ENCODE results near the gene KLLN. TPM values are rescaled to one million over a fixed set of nuclear protein-coding genes. Genes with fewer than 3 reads are reported as not detected.

Gene KLLN
- total and polyA plus RNA-seq, 2 donors (not counting 1 experiment from before 2014, with no cell fraction given): 0.45 to 2.2 TPM

DNA sequence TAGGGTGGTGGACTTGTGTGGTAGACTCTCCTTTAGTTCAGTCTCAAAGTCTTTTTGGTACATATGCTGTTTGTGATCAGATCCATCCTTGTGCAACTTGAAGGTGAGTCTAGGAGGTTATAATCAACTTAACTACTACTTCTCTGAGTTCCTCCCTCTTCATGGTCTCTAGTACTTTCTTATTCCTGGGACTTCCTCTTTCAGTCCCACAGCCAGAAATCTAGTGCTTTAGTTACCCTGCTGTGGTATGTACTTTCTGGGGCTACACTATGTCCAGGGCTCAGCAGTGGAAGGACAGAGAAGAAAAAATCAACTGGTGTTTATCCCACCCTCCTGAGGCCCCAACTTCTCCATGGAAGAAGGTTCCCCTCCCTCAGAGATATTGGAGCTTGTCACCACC, 25.9 kb downstream of the KLLN start:
- ChIA-PET POLR2A (no interaction called here), CTCF (interaction anchor here (1.2 kb wide), 1 partner anchor 14 kb away, joined by 3 read pairs; no protein-coding TSS in a partner anchor)
- no peak overlapping the region for H3K9ac ChIP-seq (ENCODE audit: low read length)
- H3K4me1 ChIP-seq (ENCODE audit: control insufficient read depth in 2 of 2, insufficient read depth in 2 of 2, low read length in 2 of 2): peaks cover 8% of the 10 kb centered on the region in 2 donors
- no peak overlapping the region for H3K4me3 ChIP-seq (ENCODE audit: control extremely low read depth in 1 of 5, extremely low read depth in 1 of 5, insufficient read depth in 1 of 5, low read depth in 2 of 5, low read length in 4 of 5)
- no peak for TF ChIP-seq EZH2 (IDR thresholded peaks at IDR 0.05; ENCODE audit: borderline replicate concordance, insufficient read depth, low read depth, low read length, poor library complexity, severe bottlenecking)
- TF ChIP-seq, protein P1, sequence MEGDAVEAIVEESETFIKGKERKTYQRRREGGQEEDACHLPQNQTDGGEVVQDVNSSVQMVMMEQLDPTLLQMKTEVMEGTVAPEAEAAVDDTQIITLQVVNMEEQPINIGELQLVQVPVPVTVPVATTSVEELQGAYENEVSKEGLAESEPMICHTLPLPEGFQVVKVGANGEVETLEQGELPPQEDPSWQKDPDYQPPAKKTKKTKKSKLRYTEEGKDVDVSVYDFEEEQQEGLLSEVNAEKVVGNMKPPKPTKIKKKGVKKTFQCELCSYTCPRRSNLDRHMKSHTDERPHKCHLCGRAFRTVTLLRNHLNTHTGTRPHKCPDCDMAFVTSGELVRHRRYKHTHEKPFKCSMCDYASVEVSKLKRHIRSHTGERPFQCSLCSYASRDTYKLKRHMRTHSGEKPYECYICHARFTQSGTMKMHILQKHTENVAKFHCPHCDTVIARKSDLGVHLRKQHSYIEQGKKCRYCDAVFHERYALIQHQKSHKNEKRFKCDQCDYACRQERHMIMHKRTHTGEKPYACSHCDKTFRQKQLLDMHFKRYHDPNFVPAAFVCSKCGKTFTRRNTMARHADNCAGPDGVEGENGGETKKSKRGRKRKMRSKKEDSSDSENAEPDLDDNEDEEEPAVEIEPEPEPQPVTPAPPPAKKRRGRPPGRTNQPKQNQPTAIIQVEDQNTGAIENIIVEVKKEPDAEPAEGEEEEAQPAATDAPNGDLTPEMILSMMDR (IDR thresholded peaks at IDR 0.05): no peak
- H3K9me3 Mint-ChIP-seq (ENCODE audit: insufficient read depth): no peaks in the 10 kb centered on the region
- no peaks in the 10 kb centered on the region for H3K79me2 ChIP-seq (ENCODE audit: control insufficient read depth, insufficient read depth, low read length)
- H2AFZ ChIP-seq (ENCODE audit: insufficient read depth, low read depth, low read length, poor library complexity, severe bottlenecking): no peak overlapping the region
- no peak overlapping the region for H3K4me3 Mint-ChIP-seq
- peak; percentile 39 for DNase-seq
- no peak overlapping the region for H3K27ac ChIP-seq (ENCODE audit: low read length in 2 of 2)
- intact Hi-C loops (cut with micrococcal nuclease): no loop called here
- H3K27ac Mint-ChIP-seq: no peak overlapping the region
- peak overlapping the region; percentile 25 for H3K4me2 ChIP-seq (replicated peaks; ENCODE audit: low read depth, low read length, poor library complexity, severe bottlenecking)
- H3K27me3 Mint-ChIP-seq: no peaks in the 10 kb centered on the region
- peak; percentile 43 for ATAC-seq (ENCODE audit: low read depth)
- H3K36me3 ChIP-seq (replicated peaks in 1 of 2; ENCODE audit: control extremely low read depth in 1 of 2, control insufficient read depth in 1 of 2, extremely low read depth in 1 of 2, insufficient read depth in 2 of 2, low read length in 1 of 2): no peaks in the 10 kb centered on the region
- no peaks in the 10 kb centered on the region for H3K9me3 ChIP-seq (ENCODE audit: control extremely low read depth in 1 of 3, control insufficient read depth in 2 of 3, insufficient read depth in 1 of 3, low read length in 2 of 3)
- H3K27me3 ChIP-seq (replicated peaks in 1 of 4; ENCODE audit: control extremely low read depth in 1 of 4, control insufficient read depth in 3 of 4, insufficient read depth in 4 of 4, low read length in 3 of 4): no peaks in the 10 kb centered on the region
- peaks cover 6% of the 10 kb centered on the region for H3K4me1 Mint-ChIP-seq
- H4K20me1 ChIP-seq (ENCODE audit: control insufficient read depth, insufficient read depth, low read length, poor library complexity, severe bottlenecking): no peaks in the 10 kb centered on the region

DNA sequence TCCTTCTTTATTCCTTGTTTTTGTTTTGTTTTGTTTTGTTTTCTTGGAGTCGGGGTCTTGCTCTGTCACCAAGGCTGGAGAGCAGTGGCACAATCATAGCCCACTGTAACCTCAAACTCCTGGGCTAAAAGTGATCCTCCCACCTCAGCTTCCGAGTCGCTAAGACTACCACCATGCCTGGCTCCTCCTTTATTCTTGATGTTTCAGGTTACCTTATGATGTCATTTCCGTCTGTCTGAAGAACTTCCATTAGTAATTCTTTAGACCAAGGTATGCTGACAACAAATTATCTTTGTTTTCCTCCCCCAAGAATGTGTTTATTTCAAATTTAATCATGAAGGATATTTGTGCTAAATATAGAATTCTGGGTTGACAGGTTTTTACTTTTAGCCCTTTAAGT, 27.2 kb downstream of the KLLN start:
- intact Hi-C loops (cut with micrococcal nuclease): no loop called here
- DNase-seq (no peak), ATAC-seq (ENCODE audit: low read depth) (no peak)
- Mint-ChIP-seq H3K27me3 (no peaks in the 10 kb centered on the region), H3K4me3 (no peak overlapping the region), H3K4me1 (peaks cover 6% of the 10 kb centered on the region), H3K27ac (no peak overlapping the region), H3K9me3 (ENCODE audit: insufficient read depth) (no peaks in the 10 kb centered on the region)
- ChIA-PET CTCF (no interaction called here), POLR2A (no interaction called here)
- TF ChIP-seq EZH2 (IDR thresholded peaks at IDR 0.05; ENCODE audit: borderline replicate concordance, insufficient read depth, low read depth, low read length, poor library complexity, severe bottlenecking): no peak
- TF ChIP-seq, protein P1 (IDR thresholded peaks at IDR 0.05): no peak
- Histone ChIP-seq H3K36me3 (replicated peaks in 1 of 2; ENCODE audit: control extremely low read depth in 1 of 2, control insufficient read depth in 1 of 2, extremely low read depth in 1 of 2, insufficient read depth in 2 of 2, low read length in 1 of 2) (no peaks in the 10 kb centered on the region), H3K27ac (ENCODE audit: low read length in 2 of 2) (no peak overlapping the region), H4K20me1 (ENCODE audit: control insufficient read depth, insufficient read depth, low read length, poor library complexity, severe bottlenecking) (no peaks in the 10 kb centered on the region), H2AFZ (ENCODE audit: insufficient read depth, low read depth, low read length, poor library complexity, severe bottlenecking) (no peak overlapping the region), H3K79me2 (ENCODE audit: control insufficient read depth, insufficient read depth, low read length) (no peaks in the 10 kb centered on the region), H3K4me1 (ENCODE audit: control insufficient read depth in 2 of 2, insufficient read depth in 2 of 2, low read length in 2 of 2) (peaks cover 8% of the 10 kb centered on the region in 2 donors), H3K4me2 (replicated peaks; ENCODE audit: low read depth, low read length, poor library complexity, severe bottlenecking) (no peak overlapping the region), H3K4me3 (ENCODE audit: control extremely low read depth in 1 of 5, extremely low read depth in 1 of 5, insufficient read depth in 1 of 5, low read depth in 2 of 5, low read length in 4 of 5) (no peak overlapping the region), H3K9me3 (ENCODE audit: control extremely low read depth in 1 of 3, control insufficient read depth in 2 of 3, insufficient read depth in 1 of 3, low read length in 2 of 3) (no peaks in the 10 kb centered on the region), H3K9ac (ENCODE audit: low read length) (no peak overlapping the region), H3K27me3 (replicated peaks in 1 of 4; ENCODE audit: control extremely low read depth in 1 of 4, control insufficient read depth in 3 of 4, insufficient read depth in 4 of 4, low read length in 3 of 4) (no peaks in the 10 kb centered on the region)
- WGBS (ENCODE audit: insufficient coverage): 100% methylated on average over 3 of the region's 4 CpGs

Data from B cell (primary cell).